GM12878 (cell line): ENCODE results near the gene PIGU. TPM values are rescaled to one million over a fixed set of nuclear protein-coding genes. Genes with fewer than 3 reads are reported as not detected.
"Not testable (repeated sequence)": the region's sequence is repeated elsewhere in the genome, so short reads cannot be mapped to it uniquely, and the experiment has no call there.

ENCODE experiments used
- ATAC-seq: fragments of 200-7000 bp; cut with Tn5 transposase; 3 replicates; pipeline ENCODE4 v1.9.1; 2020; ENCODE audit warnings: mild to moderate bottlenecking, moderate library complexity
- BruUV-seq: library from RNA; stranded (reverse); fragments of 400-500 nt; replicated peaks from 2 replicates; lab custom pipeline; 2021; lab: Mats Ljungman, UMichigan
- CTCF ChIA-PET: fragments of 300-600 bp; sonication (Branson Sonifier 250); formaldehyde crosslinking; extraction: SDS; loops from one replicate; lab custom pipeline; 2021; ENCODE audit warnings: inconsistent platforms; lab: Yijun Ruan, JAX
- POLR2A ChIA-PET: fragments of 350-600 bp; formaldehyde crosslinking; extraction: SDS; loops from one replicate; lab custom pipeline; 2021; ENCODE audit warnings: inconsistent platforms; lab: Charles Lee
- RAD21 ChIA-PET: fragments of 300-600 bp; sonication (Branson Sonifier 250); formaldehyde crosslinking; loops from one replicate; lab custom pipeline; 2023; ENCODE audit warnings: antibody characterized with exemption; ENCODE audit not compliant: unreplicated experiment; lab: Charles Lee
- SMC1A ChIA-PET: fragments of 300-600 bp; sonication (Branson Sonifier 250); formaldehyde crosslinking; loops from one replicate; lab custom pipeline; 2023; ENCODE audit not compliant: unreplicated experiment, uncharacterized antibody; lab: Charles Lee
- DNase-seq: peaks from one replicate; pipeline ENCODE4 v3.0.0-alpha.2; 2011; ENCODE audit warnings: low read depth, low spot score
- FAIRE-seq: peaks from 3 replicates; lab custom pipeline; 2011; peaks lifted over from hg19 to GRCh38; lab: Jason Lieb, UNC
- H2AFZ ChIP-seq: 2 replicates; pipeline ENCODE4 v1.6.0; 2011; ENCODE audit warnings: low read depth, low read length, control low read depth; ENCODE audit not compliant: control insufficient read depth
- H3K27ac ChIP-seq: 2 replicates; pipeline ENCODE4 v1.5.1; 2011; ENCODE audit warnings: control low read depth; ENCODE audit not compliant: control insufficient read depth, insufficient read depth
- H3K27me3 ChIP-seq, 2 experiments: replicated peaks in 1 of 2; 2 replicates each; pipeline versions ENCODE4 v1.6.0 to v1.6.1; 2011; ENCODE audit warnings: low read length in 1 of 2; ENCODE audit not compliant: control insufficient read depth in 2 of 2, insufficient read depth in 2 of 2
- H3K36me3 ChIP-seq, 2 experiments: 2 replicates each; pipeline ENCODE4 v1.5.1; 2011; ENCODE audit warnings: low read length in 1 of 2; ENCODE audit not compliant: control insufficient read depth in 2 of 2, insufficient read depth in 2 of 2
- H3K4me1 ChIP-seq: 2 replicates; pipeline ENCODE4 v1.6.1; 2011; ENCODE audit warnings: mild to moderate bottlenecking, low read length, moderate library complexity, mixed read lengths; ENCODE audit not compliant: control insufficient read depth, insufficient read depth
- H3K4me2 ChIP-seq: 2 replicates; pipeline ENCODE4 v1.6.0; 2011; ENCODE audit warnings: control low read depth; ENCODE audit not compliant: control insufficient read depth, insufficient read depth
- H3K4me3 ChIP-seq: fragments of 200-600 bp; sonication (generic); 2 replicates; pipeline ENCODE4 v1.5.1; 2016
- H3K79me2 ChIP-seq: 2 replicates; pipeline ENCODE4 v1.6.0; 2011; ENCODE audit warnings: low read length; ENCODE audit not compliant: control insufficient read depth, insufficient read depth
- H3K9ac ChIP-seq: 2 replicates; pipeline ENCODE4 v1.8.0; 2011; ENCODE audit warnings: low read length, control low read depth, mixed read lengths; ENCODE audit not compliant: control insufficient read depth, insufficient read depth
- H3K9me3 ChIP-seq: replicated peaks from 3 replicates; pipeline ENCODE4 v1.5.1; 2011; ENCODE audit warnings: mild to moderate bottlenecking, low read length; ENCODE audit not compliant: control insufficient read depth, insufficient read depth
- H4K20me1 ChIP-seq: 2 replicates; pipeline ENCODE4 v1.6.0; 2011; ENCODE audit not compliant: control insufficient read depth, insufficient read depth
- ATF2 ChIP-seq: IDR thresholded peaks from 2 replicates; pipeline ENCODE4 v1.6.1; 2012; ENCODE audit warnings: low read length, inconsistent platforms
- EP300 ChIP-seq, 2 experiments: fragments of 150-350 bp in 1 of 2; IDR thresholded peaks; 2 replicates each; pipeline ENCODE4 v1.6.1; 2011 to 2012; ENCODE audit warnings: low read depth in 2 of 2, low read length in 2 of 2, borderline replicate concordance in 1 of 2, improper control_type of control experiment in 1 of 2, inconsistent platforms in 1 of 2; ENCODE audit not compliant: control insufficient read depth in 1 of 2
- ETV6 ChIP-seq, 2 experiments: fragments of 450-650 bp in 1 of 2; IDR thresholded peaks in 1 of 2; conservative IDR thresholded peaks in 1 of 2; 2 replicates each; pipeline ENCODE4 v1.6.1; 2014; ENCODE audit warnings: antibody characterized with exemption in 1 of 2, borderline replicate concordance in 1 of 2, low read depth in 1 of 2, mild to moderate bottlenecking in 1 of 2, moderate library complexity in 1 of 2
- RB1 ChIP-seq: fragments of 450-650 bp; formaldehyde crosslinking; IDR thresholded peaks from 2 replicates; pipeline ENCODE4 v1.6.1; 2017; ENCODE audit warnings: mild to moderate bottlenecking, borderline replicate concordance
- SMAD1 ChIP-seq: fragments of 450-650 bp; IDR thresholded peaks from 2 replicates; pipeline ENCODE4 v1.6.1; 2018; ENCODE audit warnings: mild to moderate bottlenecking, low read depth; ENCODE audit not compliant: partially characterized antibody
- ZBTB40 ChIP-seq: fragments of 450-650 bp; IDR thresholded peaks from 2 replicates; pipeline ENCODE4 v1.6.1; 2016; ENCODE audit warnings: mild to moderate bottlenecking, moderate library complexity, borderline replicate concordance
- ZNF274 ChIP-seq: IDR thresholded peaks from one replicate; pipeline ENCODE4 v1.8.0; 2011; ENCODE audit not compliant: insufficient read length, insufficient read depth
- ZNF384 ChIP-seq: IDR thresholded peaks from 2 replicates; pipeline ENCODE4 v1.6.1; 2012; ENCODE audit warnings: low read depth, mild to moderate bottlenecking, low read length, improper control_type of control experiment, borderline replicate concordance
- WGBS: methylation state at CpG from one replicate; pipeline ENCODE4 v1.1.6; 2016; ENCODE audit warnings: low lambda C conversion rate; ENCODE audit not compliant: insufficient replicate concordance, insufficient coverage; ENCODE audit errors: missing lambda C conversion rate; 5-methylcytosine and 5-hydroxymethylcytosine counted together
- in situ Hi-C: fragments of 300-500 bp; cut with MboI; formaldehyde crosslinking; loops from 9 replicates; pipeline ENCODE4 v1.14.3; 2018; ENCODE audit warnings: mixed read lengths
- intact Hi-C: fragments of 100-400 bp; cut with micrococcal nuclease; formaldehyde crosslinking; loops from one replicate; pipeline ENCODE4 v1.14.2; 2022; ENCODE audit not compliant: unreplicated experiment
- polyA plus RNA-seq, 11 experiments: library from polyadenylated mRNA; depleted of rRNA in 4 of 11; unstranded in 6 of 11; stranded (reverse) in 5 of 11; fragments of >200 nt; fragmentation: Nextera tagmentation in 4 of 11; fragmentation: Illumina TruSeq in 1 of 11; extraction: Ambion mirVana in 4 of 11; extraction: Trizol in 1 of 11; gene quantifications; 1 replicate in 1 of 11; 2 replicates in 10 of 11; pipeline versions ENCODE4 v1.2.1 to v1.2.3, GENCODE V29; 2011 to 2016; ENCODE audit warnings: inconsistent platforms in 2 of 11, missing spikeins in 2 of 11, low read depth in 1 of 11
- total RNA-seq, 4 experiments: library from RNA; depleted of rRNA in 3 of 4; stranded (reverse); fragments of >200 nt in 3 of 4; fragmentation: Illumina TruSeq in 1 of 4; extraction: Trizol in 1 of 4; gene quantifications; 2 replicates each; pipeline versions ENCODE4 v1.2.1 to v1.2.3, GENCODE V29; 2013 to 2021

Gene PIGU
- total and polyA plus RNA-seq, 10 of the 15 experiments (the other 5 are each of a cell fraction or from before 2014, with no cell fraction given), result 4.1 to 88.2 (median 25.0) TPM

- H3K4me2 ChIP-seq, H3K9me3 ChIP-seq, BruUV-seq, H4K20me1 ChIP-seq, POLR2A ChIA-PET, H2AFZ ChIP-seq, ATAC-seq, H3K36me3 ChIP-seq, FAIRE-seq, H3K27me3 ChIP-seq, H3K27ac ChIP-seq, H3K9ac ChIP-seq, DNase-seq, H3K4me3 ChIP-seq: not testable (repeated sequence)
- ChIA-PET SMC1A (interaction anchor here (0.6 kb wide), 1 partner anchor 9 kb away, joined by 3 read pairs; no protein-coding TSS in a partner anchor), RAD21 (interaction anchor here (0.8 to 5.0 kb wide), 3 partner anchors 9 to 206 kb away, joined by 3 to 45 read pairs (median 4); no protein-coding TSS in a partner anchor), CTCF (interaction anchor here (0.6 to 5.3 kb wide), 4 partner anchors 9 to 206 kb away, joined by 3 to 61 read pairs (median 10); no protein-coding TSS in a partner anchor)
- intact Hi-C loops, result loop anchor here (5.0 kb wide), 2 partner anchors 42 to 152 kb away; no protein-coding TSS in a partner anchor
- peaks cover 14% of the 10 kb centered on the region for H3K4me1 ChIP-seq
- 84% methylated on average over 7 of the region's 7 CpGs for WGBS
- peaks cover 50% of the 10 kb centered on the region for H3K79me2 ChIP-seq
- in situ Hi-C loops, result loop anchor here (5.0 kb wide), 1 partner anchor 207 kb away; no protein-coding TSS in a partner anchor
Observed at GRCh38 chr20:34518863-34519262, 158.0 kb downstream of the PIGU start.

- H3K4me1 ChIP-seq, result peaks cover 10% of the 10 kb centered on the region
- H3K79me2 ChIP-seq, result peaks cover 40% of the 10 kb centered on the region
- POLR2A ChIA-PET, result interaction anchor here (0.6 to 2.7 kb wide), 8 partner anchors 154 to 1023 kb away, joined by 3 to 21 read pairs (median 5); partner anchors contain the start of genes AHCY, ITCH and TP53INP2
- SMC1A ChIA-PET, result interaction anchor here (0.5 to 4.3 kb wide), 16 partner anchors 8 to 268 kb away, joined by 3 to 35 read pairs (median 3); partner anchors contain the start of gene ITCH
- H3K27me3 ChIP-seq, result no peaks in the 10 kb centered on the region
- H3K4me3 ChIP-seq, result peak overlapping the region; percentile 82
- H4K20me1 ChIP-seq, result peaks cover 4% of the 10 kb centered on the region; the same call in 1 of the 2 replicates
- FAIRE-seq (peak; percentile 69), DNase-seq (no peak), ATAC-seq (no peak)
- in situ Hi-C loops (loop anchor here (5.0 kb wide), 1 partner anchor 205 kb away; no protein-coding TSS in a partner anchor), intact Hi-C loops (loop anchor here (5.0 kb wide), 2 partner anchors 40 to 150 kb away; no protein-coding TSS in a partner anchor)
- peak overlapping the region; percentile 73 for H3K4me2 ChIP-seq
- peak overlapping the region; percentile 86 for H3K9ac ChIP-seq
- 2% methylated on average over 3 of the region's 3 CpGs for WGBS
- RAD21 ChIA-PET, result interaction anchor here (0.7 to 5.0 kb wide), 13 partner anchors 22 to 253 kb away, joined by 3 to 45 read pairs (median 5); partner anchors contain the start of genes ITCH and PIGU
- peak overlapping the region; percentile 71 for H2AFZ ChIP-seq
- no TSS peak for BruUV-seq
- CTCF ChIA-PET, result interaction anchor here (0.7 to 5.3 kb wide), 20 partner anchors 11 to 301 kb away, joined by 3 to 61 read pairs (median 4); partner anchors contain the start of gene TP53INP2
- H3K27ac ChIP-seq, result peak overlapping the region; percentile 78
- peaks cover 0 to 9% of the 10 kb centered on the region in 2 experiments; a peak in 1 of 4 replicates for H3K36me3 ChIP-seq
- H3K9me3 ChIP-seq, result no peaks in the 10 kb centered on the region
- TF ChIP-seq ZNF384 (no peak), ZNF274 (no peak), ZBTB40 (no peak), EP300 (IDR thresholded peaks at IDR 0.05; ENCODE audit: borderline replicate concordance in 1 of 2, control insufficient read depth in 1 of 2, low read depth in 2 of 2, low read length in 2 of 2) (no peak), ATF2 (no peak), SMAD1 (no peak), RB1 (no peak), ETV6 (conservative IDR thresholded peaks at IDR 0.05 in 1 of 2, IDR thresholded peaks at IDR 0.05 in 1 of 2; ENCODE audit: borderline replicate concordance in 1 of 2, low read depth in 1 of 2) (no peak)
- TF ChIP-seq, all 136 proteins: peak for 0
Observed at GRCh38 chr20:34517114-34517505, 159.8 kb downstream of the PIGU start.
